ENCODE results near the gene SYT5.
A peak's percentile ranks its signal among the peaks of the same experiment; 100 is the strongest.
"Not testable (repeated sequence)": the region's sequence is repeated elsewhere in the genome, so short reads cannot be mapped to it uniquely, and the experiment has no call there.

Gene SYT5

DNA sequence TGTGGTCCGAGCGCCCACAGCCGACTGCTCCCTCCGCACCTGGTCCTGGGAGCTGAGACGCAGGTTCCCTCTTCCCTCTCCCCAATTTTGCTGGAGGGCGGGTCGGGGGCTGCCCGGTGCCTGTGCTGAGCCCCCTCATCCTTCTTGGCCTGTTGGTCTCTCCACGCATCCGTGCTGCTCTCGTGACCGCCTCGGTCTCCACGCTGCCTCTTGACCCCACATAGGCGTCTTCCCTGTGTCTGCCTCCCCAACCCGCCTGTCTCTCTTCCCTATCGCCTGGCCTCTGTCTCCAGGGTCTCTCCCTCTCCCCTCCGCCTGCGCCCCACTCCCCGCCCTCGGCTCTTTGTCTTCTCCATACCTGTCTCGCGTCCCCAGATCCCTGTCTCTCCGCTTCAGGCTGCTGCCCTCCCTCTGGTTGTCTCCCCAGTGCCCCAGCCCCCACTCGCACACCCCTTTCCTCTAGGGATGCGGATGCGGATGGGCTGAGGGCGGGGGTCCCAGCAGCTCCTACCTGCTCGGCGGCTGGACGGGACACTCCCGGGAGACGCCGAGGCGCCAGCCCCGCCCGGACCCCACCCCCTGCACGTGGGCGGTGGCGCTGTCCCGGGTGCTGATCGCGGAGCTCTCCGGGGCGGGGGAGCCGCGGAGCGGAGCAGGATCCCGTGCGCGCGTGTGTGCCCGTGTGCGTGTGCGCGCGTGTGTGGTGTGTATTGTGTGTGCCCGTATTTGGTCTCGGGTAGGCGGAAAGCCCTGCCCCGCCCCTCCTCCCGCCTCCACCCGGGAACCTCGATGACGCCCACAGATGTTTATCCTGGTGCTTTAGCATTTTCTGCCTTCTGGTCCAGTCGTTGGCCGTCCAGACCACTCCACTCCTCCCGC, at the start of gene SYT5:
TSS of gene SYT5 (minus strand) at position 684 of the 879 bp plus-strand sequence. CDS start 1,248 bp downstream, outside the sequence.
- peak; percentile 71 for DNase-seq (ENCODE audit: low read depth, low spot score)

- DNase-seq (ENCODE audit: low read depth, low spot score), result no peak
Measured at GRCh38 chr19:55229789-55230182, 49.7 kb upstream of the SYT5 start.

DNA sequence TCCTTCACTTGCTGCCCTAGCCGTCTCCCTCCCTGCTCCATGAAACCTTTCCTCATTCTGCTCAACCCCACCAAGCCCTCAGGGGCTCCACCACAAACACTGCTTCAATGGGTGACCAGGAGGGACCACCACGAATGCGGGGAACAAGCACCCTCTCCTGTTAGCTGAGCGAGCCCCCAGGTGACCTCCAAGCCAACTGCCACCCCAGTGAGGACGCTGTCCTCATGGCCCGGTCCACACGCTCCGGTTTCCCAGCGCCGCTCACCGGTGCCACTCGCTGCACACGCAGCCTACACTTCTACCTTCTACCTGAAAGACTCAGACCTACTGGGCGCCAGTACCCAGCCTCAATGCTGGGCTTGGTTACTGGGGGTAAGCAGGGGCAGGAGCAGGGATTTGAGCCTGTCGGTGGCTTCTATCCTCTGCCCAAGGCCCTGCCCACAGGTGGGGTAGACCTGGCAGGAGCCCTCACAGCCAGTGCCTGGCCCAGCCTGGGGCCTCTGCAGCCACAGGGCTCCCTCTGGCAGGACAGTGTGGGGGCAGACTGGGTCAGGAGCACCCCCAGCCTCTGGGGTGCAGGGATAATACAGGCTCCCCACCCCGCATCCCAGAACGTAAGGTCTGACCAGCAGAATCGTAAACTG, 49.2 kb upstream of the SYT5 start:
- no peak for DNase-seq (ENCODE audit: low read depth, low spot score)

GRCh38 chr19:55228403-55229031, 48.4 kb upstream of the SYT5 start, which contains the start of gene TMEM86B:
Gene TMEM86B, minus strand, starts transcription at chr19:55228763. Its CDS starts 22 bp downstream, at chr19:55228741.
- no peak for DNase-seq (ENCODE audit: low read depth, low spot score)

GRCh38 chr19:55228015-55228391, 47.9 kb upstream of the SYT5 start:
- DNase-seq (ENCODE audit: low read depth, low spot score), result no peak

DNA sequence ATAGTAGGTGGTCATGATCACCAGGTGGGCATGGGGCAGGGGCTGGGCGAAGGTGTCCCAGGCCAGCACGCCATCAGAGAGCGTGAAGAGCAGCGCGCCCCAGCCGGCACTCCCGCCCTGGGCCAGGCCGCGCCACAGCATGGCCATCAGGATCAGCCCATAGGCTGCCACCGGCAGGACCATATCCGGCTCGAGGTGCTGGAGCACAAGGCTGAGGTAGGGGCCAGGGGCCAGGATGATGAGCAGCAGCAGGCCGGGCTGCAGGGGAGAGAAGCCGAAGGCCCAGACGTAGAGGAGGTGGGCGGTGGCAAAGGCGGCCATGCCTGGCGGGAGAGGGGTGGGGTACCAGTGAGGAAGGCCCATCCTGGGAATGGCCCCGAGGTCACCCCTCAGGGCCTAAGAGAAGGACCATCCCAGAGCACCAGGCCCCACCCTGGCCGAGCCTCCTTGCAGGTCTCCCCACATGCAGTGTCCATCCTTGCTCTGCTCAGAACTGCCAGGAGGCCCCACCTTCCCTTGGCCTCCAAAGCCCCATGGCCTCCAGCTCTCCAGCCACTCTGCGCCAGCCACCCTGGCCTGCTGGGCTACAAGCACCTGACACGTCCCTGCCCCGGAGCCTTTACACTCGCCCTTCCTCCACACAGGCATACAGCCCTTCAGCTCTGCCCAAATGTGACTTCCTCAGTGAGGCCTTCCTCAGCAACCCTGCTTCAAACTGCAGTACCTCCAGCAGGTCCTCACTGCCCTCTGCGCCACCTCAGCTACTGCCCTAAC, 47.3 kb upstream of the SYT5 start:
- no peak for DNase-seq (ENCODE audit: low read depth, low spot score)

GRCh38 chr19:55226788-55227187, 46.7 kb upstream of the SYT5 start:
- DNase-seq (ENCODE audit: low read depth, low spot score), result no peak

DNA sequence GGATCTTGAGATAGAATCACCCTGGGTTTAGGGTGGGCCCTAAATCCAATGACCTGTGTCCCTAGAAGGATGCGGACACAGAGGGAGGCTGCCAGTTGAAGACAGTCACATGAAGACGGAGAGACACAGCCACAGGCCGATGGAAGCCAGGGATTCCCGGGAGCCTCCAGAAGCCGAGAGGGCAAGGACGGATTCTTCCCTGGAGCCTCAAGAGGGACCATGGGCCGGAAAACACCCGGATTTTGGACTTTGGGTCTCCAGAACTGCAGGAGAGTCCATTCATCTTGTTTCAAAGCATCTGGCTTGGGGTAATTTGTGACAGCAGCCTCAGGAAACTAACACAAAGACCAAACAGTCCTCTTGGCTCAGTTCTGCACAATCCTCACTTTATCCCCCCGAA, 46.2 kb upstream of the SYT5 start:
- no peak for DNase-seq (ENCODE audit: low read depth, low spot score)

- DNase-seq (ENCODE audit: low read depth, low spot score), result no peak
Measured at GRCh38 chr19:55225415-55225958, 45.4 kb upstream of the SYT5 start.

DNA sequence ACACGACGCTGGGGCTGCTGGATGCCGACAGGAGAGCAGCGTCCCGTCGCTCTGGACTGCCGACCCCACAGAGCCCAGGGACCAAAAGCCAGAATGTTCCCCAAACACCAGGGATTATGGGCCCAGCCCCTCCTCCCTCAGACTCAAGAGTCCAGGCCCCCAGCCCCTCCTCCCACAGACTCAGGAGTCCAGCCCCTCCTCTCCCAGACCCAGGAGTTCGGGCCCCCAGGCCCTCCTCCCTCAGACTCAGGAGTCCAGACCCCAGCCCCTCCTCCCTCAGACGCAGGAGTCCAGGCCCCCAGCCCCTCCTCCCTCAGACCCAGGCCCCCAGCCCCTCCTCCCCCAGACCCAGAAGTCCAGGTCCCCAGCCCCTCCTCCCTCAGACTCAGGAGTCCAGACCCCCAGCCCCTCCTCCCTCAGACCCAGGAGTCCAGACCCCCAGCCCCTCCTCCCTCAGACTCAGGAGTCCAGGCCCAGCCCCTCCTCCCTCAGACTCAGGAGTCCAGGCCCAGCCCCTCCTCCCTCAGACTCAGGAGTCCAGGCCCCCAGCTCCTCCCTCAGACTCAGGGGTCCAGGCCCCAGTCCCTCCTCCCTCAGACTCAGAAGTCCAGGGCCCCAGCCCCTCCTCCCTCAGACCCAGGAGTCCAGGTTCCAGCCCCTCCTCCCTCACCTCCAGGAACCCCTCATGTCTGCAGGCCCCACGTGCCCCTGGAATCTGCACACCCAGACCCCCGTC, 44.8 kb upstream of the SYT5 start:
- DNase-seq (ENCODE audit: low read depth, low spot score), result not testable (repeated sequence)

DNA sequence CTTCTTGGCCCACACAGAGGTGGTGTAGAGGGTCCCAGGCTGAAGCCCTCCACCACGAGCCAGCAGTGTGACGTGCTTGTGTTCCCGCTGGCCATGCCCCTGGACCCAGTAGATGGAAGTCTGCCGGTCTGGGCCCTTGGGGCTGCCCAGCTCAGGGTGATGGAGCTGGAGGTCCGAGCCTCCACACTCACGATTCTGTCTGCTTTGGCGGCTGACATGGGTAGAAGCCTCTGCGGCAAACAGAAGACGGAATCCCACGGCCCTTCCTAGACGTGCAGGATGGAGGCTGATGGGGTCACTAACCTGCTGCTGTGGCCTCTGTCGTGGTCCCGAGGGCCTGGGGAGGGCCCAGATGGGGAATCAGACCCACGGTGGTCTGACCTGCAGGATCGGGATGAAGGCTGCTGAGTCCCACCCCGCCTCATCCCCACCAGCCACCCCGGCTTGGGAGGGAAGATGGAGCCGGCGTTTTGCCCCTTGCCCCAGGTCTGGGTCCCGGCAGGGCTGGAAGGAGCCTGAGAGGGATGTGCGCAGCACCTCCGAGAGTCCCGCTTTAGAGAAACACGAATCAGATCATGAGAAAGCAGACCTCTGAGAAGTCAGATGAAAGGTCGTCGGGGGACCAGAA, 44.1 kb upstream of the SYT5 start:
- no peak for DNase-seq (ENCODE audit: low read depth, low spot score)

DNA sequence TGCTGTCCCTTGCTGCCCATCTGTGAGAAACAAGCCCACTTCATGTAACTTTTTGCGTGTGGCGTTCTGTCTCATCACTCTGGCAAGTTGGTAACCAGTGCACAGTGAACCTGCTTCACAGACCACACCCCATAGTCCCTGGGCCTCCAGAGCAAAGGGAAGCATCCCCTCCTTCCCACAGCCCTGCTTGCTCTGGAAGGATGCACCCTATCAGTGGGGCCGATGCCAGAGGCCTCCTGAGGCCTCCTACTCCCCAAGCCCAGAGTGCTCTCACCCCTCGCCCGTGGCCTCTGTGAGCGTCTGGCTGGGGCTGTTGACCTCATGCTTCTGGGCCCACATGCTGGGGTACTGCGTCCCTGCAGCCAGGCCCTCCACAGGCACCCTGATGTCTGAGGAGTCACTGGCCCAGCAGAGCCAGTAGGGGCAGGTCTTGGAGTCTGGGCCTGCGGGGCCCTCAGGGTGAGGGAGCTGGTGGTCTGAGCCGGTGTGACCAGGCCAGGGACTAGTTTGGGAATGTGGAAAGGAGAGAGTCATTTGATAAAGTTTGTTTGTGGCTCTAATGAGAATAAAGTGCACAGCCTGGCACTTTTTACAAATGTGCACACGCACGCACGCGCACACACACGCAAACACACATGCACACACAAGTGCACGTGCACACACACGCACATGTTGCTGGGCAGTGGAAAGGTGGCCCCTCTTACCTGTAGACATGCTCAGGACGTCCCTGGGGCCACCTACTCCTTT, 43.4 kb upstream of the SYT5 start:
- DNase-seq (ENCODE audit: low read depth, low spot score), result no peak

GRCh38 chr19:55220525-55220924, 40.4 kb upstream of the SYT5 start:
- peak; percentile 25 for DNase-seq (ENCODE audit: low read depth, low spot score)

GRCh38 chr19:55216461-55217198, 36.5 kb upstream of the SYT5 start:
- DNase-seq (ENCODE audit: low read depth, low spot score), result peak; percentile 98

DNA sequence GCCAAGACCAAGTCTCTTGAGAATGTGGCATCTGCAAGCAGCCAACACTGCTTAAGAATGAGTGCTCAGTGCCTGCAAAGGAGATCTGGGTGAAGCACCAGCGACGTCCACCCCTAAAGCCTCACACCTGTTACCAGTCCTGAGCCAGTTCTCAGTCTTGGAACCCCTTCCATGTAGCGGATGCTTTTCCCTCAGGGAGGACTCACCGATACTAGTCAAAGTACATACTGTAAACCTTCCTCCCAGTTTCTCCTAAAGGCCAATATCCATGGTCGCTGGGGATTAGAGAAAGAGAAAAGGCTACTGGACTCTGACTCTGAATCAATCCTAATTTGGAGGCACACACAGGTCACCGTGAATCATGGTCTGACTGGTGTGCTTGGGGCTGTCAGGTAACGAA, 33.5 kb upstream of the SYT5 start:
- no peak for DNase-seq (ENCODE audit: low read depth, low spot score)

DNA sequence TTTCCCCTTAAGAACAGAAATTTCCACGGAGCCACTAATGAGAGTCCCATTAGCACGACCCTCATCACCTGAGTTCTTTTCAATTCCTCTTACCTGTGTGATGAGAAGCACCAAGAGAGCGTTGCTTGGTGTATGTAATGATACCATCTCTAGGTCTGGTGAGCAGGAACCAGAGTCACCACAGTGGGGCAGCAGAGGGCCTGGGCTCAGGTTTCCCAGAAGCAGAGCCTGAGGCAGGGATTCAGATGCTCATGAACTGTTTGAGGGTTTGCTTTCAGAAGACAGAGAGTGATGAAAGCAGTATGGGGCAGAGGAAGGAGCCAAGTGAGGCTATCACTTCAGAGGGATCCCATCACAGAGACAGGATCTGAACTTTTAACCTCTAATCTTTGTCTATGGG, 32.4 kb upstream of the SYT5 start:
- no peak for DNase-seq (ENCODE audit: low read depth, low spot score)

- DNase-seq (ENCODE audit: low read depth, low spot score), result peak; percentile 89
Measured at GRCh38 chr19:55209693-55210472, 29.8 kb upstream of the SYT5 start.

Measured in astrocyte of the hippocampus (primary cell).